Liver (tissue), 9 donors: ENCODE data around the gene PGC. TPM values are rescaled to one million over a fixed set of nuclear protein-coding genes. Genes with fewer than 3 reads are reported as not detected.

Source experiments
- DNase-seq: peaks from one replicate; pipeline ENCODE4 v3.0.0-alpha.2; 2017; ENCODE audit warnings: low spot score
- H3K27ac ChIP-seq, 2 donors: one replicate each; pipeline ENCODE4 v1.7.0; 2013; ENCODE audit warnings: inconsistent platforms in 2 of 2, low read length in 2 of 2, control low read depth in 1 of 2, low read depth in 1 of 2, mild to moderate bottlenecking in 1 of 2
- H3K27me3 ChIP-seq, 4 donors: one replicate each; pipeline versions ENCODE4 v1.6.1 to v1.7.0; 2013; ENCODE audit warnings: low read length in 3 of 4, inconsistent platforms in 1 of 4, mild to moderate bottlenecking in 1 of 4, moderate library complexity in 1 of 4; ENCODE audit not compliant: control insufficient read depth in 4 of 4, insufficient read depth in 4 of 4
- H3K36me3 ChIP-seq, 4 donors: one replicate each; pipeline versions ENCODE4 v1.6.1 to v1.7.0; 2013; ENCODE audit warnings: low read length in 3 of 4, mild to moderate bottlenecking in 3 of 4, low read depth in 1 of 4, moderate library complexity in 1 of 4; ENCODE audit not compliant: control insufficient read depth in 4 of 4, insufficient read depth in 3 of 4
- H3K4me1 ChIP-seq, 4 donors: one replicate each; pipeline versions ENCODE4 v1.6.1 to v1.7.0; 2013; ENCODE audit warnings: low read length in 3 of 4, mild to moderate bottlenecking in 3 of 4, moderate library complexity in 1 of 4; ENCODE audit not compliant: control insufficient read depth in 4 of 4, insufficient read depth in 4 of 4
- H3K4me3 ChIP-seq, 3 donors: one replicate each; pipeline versions ENCODE4 v1.6.1 to v1.7.0; 2013; ENCODE audit warnings: low read length in 3 of 3, control low read depth in 1 of 3, low read depth in 1 of 3, mild to moderate bottlenecking in 1 of 3
- H3K9ac ChIP-seq, 2 donors: one replicate each; pipeline ENCODE4 v1.7.0; 2013; ENCODE audit warnings: low read length in 2 of 2, mild to moderate bottlenecking in 2 of 2, moderate library complexity in 2 of 2, control low read depth in 1 of 2, low read depth in 1 of 2
- H3K9me3 ChIP-seq, 4 donors: one replicate each; pipeline versions ENCODE4 v1.6.1 to v1.7.0; 2013; ENCODE audit warnings: low read length in 3 of 4; ENCODE audit not compliant: control insufficient read depth in 4 of 4
- ATF3 ChIP-seq: IDR thresholded peaks from 2 replicates; pipeline ENCODE4 v1.6.1; 2016; ENCODE audit warnings: antibody characterized with exemption
- CTCF ChIP-seq: fragments of 150-350 bp; IDR thresholded peaks from 2 replicates; pipeline ENCODE4 v1.5.1; 2017; ENCODE audit warnings: improper control_type of control experiment, low read depth, low read length; ENCODE audit not compliant: missing input control
- EGR1 ChIP-seq, 2 donors: IDR thresholded peaks; 2 replicates each; pipeline ENCODE4 v1.6.1; 2016 to 2018; ENCODE audit warnings: antibody characterized with exemption in 2 of 2, low read depth in 2 of 2
- FOXA1 ChIP-seq: IDR thresholded peaks from 2 replicates; pipeline ENCODE4 v1.6.1; 2016; ENCODE audit warnings: antibody characterized with exemption
- FOXA2 ChIP-seq: IDR thresholded peaks from 2 replicates; pipeline ENCODE4 v1.6.1; 2016; ENCODE audit warnings: antibody characterized with exemption
- GABPA ChIP-seq, 2 donors: IDR thresholded peaks in 1 of 2; conservative IDR thresholded peaks in 1 of 2; 2 replicates each; pipeline ENCODE4 v1.6.1; 2016; ENCODE audit warnings: antibody characterized with exemption in 2 of 2, mild to moderate bottlenecking in 1 of 2, moderate library complexity in 1 of 2
- HNF4A ChIP-seq, 2 donors: conservative IDR thresholded peaks; 2 replicates each; pipeline ENCODE4 v1.6.1; 2016; ENCODE audit warnings: antibody characterized with exemption in 2 of 2, mild to moderate bottlenecking in 2 of 2
- HNF4G ChIP-seq: IDR thresholded peaks from 2 replicates; pipeline ENCODE4 v1.6.1; 2016; ENCODE audit warnings: antibody characterized with exemption
- JUND ChIP-seq, 2 donors: IDR thresholded peaks; 2 replicates each; pipeline ENCODE4 v1.6.1; 2016; ENCODE audit warnings: antibody characterized with exemption in 2 of 2
- MAX ChIP-seq: IDR thresholded peaks from 2 replicates; pipeline ENCODE4 v1.6.1; 2016; ENCODE audit warnings: antibody characterized with exemption
- NR2F2 ChIP-seq: IDR thresholded peaks from 2 replicates; pipeline ENCODE4 v1.6.1; 2016; ENCODE audit warnings: antibody characterized with exemption
- RAD21 ChIP-seq, 2 donors: IDR thresholded peaks; 2 replicates each; pipeline ENCODE4 v1.6.1; 2016; ENCODE audit warnings: antibody characterized with exemption in 2 of 2, mild to moderate bottlenecking in 2 of 2
- REST ChIP-seq: IDR thresholded peaks from 2 replicates; pipeline ENCODE4 v1.6.1; 2016; ENCODE audit warnings: antibody characterized with exemption, mild to moderate bottlenecking
- RXRA ChIP-seq, 2 donors: IDR thresholded peaks; 2 replicates each; pipeline ENCODE4 v1.6.1; 2017 to 2018; ENCODE audit warnings: antibody characterized with exemption in 2 of 2, mild to moderate bottlenecking in 1 of 2
- SP1 ChIP-seq: IDR thresholded peaks from 2 replicates; pipeline ENCODE4 v1.6.1; 2018; ENCODE audit warnings: antibody characterized with exemption, mild to moderate bottlenecking
- TAF1 ChIP-seq: conservative IDR thresholded peaks from 2 replicates; pipeline ENCODE4 v1.6.1; 2016; ENCODE audit warnings: antibody characterized with exemption, mild to moderate bottlenecking
- YY1 ChIP-seq: IDR thresholded peaks from 2 replicates; pipeline ENCODE4 v1.6.1; 2016; ENCODE audit warnings: antibody characterized with exemption, mild to moderate bottlenecking
- ZBTB33 ChIP-seq: IDR thresholded peaks from 2 replicates; pipeline ENCODE4 v1.6.1; 2016; ENCODE audit warnings: antibody characterized with exemption
- WGBS: extraction: QIAGEN DNeasy Blood & Tissue Kit; methylation state at CpG from one replicate; pipeline ENCODE4 v1.1.7; 2013; 5-methylcytosine and 5-hydroxymethylcytosine counted together
- polyA plus RNA-seq, 2 donors: library from polyadenylated mRNA; stranded (reverse) in 1 of 2; unstranded in 1 of 2; fragments of 200-250 nt in 1 of 2; fragments of >200 nt in 1 of 2; fragmentation: Nextera tagmentation in 1 of 2; extraction: Ambion mirVana in 1 of 2; gene quantifications; one replicate each; pipeline versions ENCODE4 v1.2.1 to v1.2.3, GENCODE V29; 2013 to 2015
- total RNA-seq, 2 donors: library from RNA; depleted of rRNA; stranded (reverse); fragments of >200 nt; gene quantifications; one replicate each; pipeline ENCODE4 v1.2.3, GENCODE V29; 2014
- donor health status: healthy.
- donor health status: healthy.
- donor health status: healthy.
- donor health status: healthy.
- donor health status: healthy.

PGC gene
- total and polyA plus RNA-seq, 4 donors = 0.05 to 0.18 TPM; not detected in 2

- TF ChIP-seq YY1 (peak; percentile 41), GABPA (IDR thresholded peaks at IDR 0.05 in 1 of 2, conservative IDR thresholded peaks at IDR 0.05 in 1 of 2) (peak in 1 of 2 donors; percentile 72), ATF3 (no peak), NR2F2 (no peak), CTCF (peak; percentile 97), HNF4G (no peak), MAX (no peak), EGR1 (IDR thresholded peaks at IDR 0.05; ENCODE audit: low read depth in 2 of 2) (no peak), RAD21 (IDR thresholded peaks at IDR 0.05) (peak; percentile 47 to 70), FOXA2 (no peak)
- peak; percentile 98 for DNase-seq
- Histone ChIP-seq H3K27me3 (no peaks in the 10 kb centered on the region), H3K27ac (peak within 1 kb of the TSS; percentile 81 to 90), H3K9me3 (no peaks in the 10 kb centered on the region), H3K4me1 (peaks cover 0 to 13% (median 7%) of the 10 kb centered on the region in 4 donors), H3K36me3 (no peaks in the 10 kb centered on the region), H3K9ac (peak within 1 kb of the TSS in 1 of 2 donors; percentile 47), H3K4me3 (peak within 1 kb of the TSS; percentile 62 to 84 (median 77))
- 7% methylated on average over 50 of the region's 50 CpGs for WGBS
Observed at GRCh38 chr6:41735427-41736185, 11.6 kb downstream of the PGC start, which contains the start of gene TFEB. TFEB (minus strand) TSS chr6:41735608; CDS start chr6:41691213, 44,395 bp downstream.

- TF ChIP-seq MAX = no peak
- no peak for TF ChIP-seq FOXA1
- no peak for TF ChIP-seq JUND (IDR thresholded peaks at IDR 0.05)
- TF ChIP-seq SP1 = no peak
- TF ChIP-seq NR2F2 = no peak
- TF ChIP-seq HNF4G = no peak
- no peak for TF ChIP-seq RXRA (IDR thresholded peaks at IDR 0.05)
- TF ChIP-seq YY1 = no peak
- no peak for TF ChIP-seq REST
- TF ChIP-seq GABPA (IDR thresholded peaks at IDR 0.05 in 1 of 2, conservative IDR thresholded peaks at IDR 0.05 in 1 of 2) = no peak
- TF ChIP-seq FOXA2 = no peak
- no peak for TF ChIP-seq TAF1
- TF ChIP-seq RAD21 (IDR thresholded peaks at IDR 0.05) = no peak
- no peak for TF ChIP-seq HNF4A (conservative IDR thresholded peaks at IDR 0.05)
- no peak for TF ChIP-seq CTCF
- TF ChIP-seq ZBTB33 = no peak
- TF ChIP-seq ATF3 = no peak
- Histone ChIP-seq H3K36me3 (no peaks in the 10 kb centered on the region), H3K9ac (peak overlapping the region in 1 of 2 donors; percentile 47), H3K4me3 (peak overlapping the region; percentile 62 to 84 (median 77)), H3K27ac (peak overlapping the region; percentile 81 to 90), H3K4me1 (peaks cover 0 to 13% (median 7%) of the 10 kb centered on the region in 4 donors), H3K27me3 (no peaks in the 10 kb centered on the region), H3K9me3 (no peaks in the 10 kb centered on the region)
- DNase-seq = peak; percentile 52
- under 1% methylated on average over 76 of the region's 76 CpGs for WGBS
Observed at GRCh38 chr6:41734666-41735426, 12.4 kb downstream of the PGC start.
